HG03280 (cell line): ENCODE measurements around the gene NRCAM.
"Not testable (repeated sequence)": the region's sequence is repeated elsewhere in the genome, so short reads cannot be mapped to it uniquely, and the experiment has no call there.

Source experiments
- ATAC-seq: cut with Tn5 transposase; IDR thresholded peaks from one replicate; pipeline ENCODE4 v1.9.1; 2021; ENCODE audit warnings: mild to moderate bottlenecking, moderate library complexity; ENCODE audit not compliant: unreplicated experiment

NRCAM gene

DNA sequence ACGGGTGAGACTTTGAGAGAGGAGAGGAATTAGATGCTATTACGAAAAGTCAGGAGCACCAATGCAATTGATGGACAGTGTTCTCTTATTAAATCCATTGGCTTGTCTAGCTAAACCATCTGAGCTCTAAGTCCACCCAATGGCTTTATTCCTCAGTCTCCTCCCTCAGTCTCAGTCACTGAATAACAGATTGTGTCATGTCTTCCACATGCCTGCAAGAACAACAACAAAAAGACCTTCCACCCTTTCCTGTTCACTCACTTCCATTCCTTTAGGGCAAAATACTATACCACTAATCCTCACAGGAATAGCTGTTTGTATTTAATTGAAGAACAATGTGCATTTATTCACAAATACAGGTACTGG lies 171.2 kb downstream of the NRCAM start:
- no peak for ATAC-seq

DNA sequence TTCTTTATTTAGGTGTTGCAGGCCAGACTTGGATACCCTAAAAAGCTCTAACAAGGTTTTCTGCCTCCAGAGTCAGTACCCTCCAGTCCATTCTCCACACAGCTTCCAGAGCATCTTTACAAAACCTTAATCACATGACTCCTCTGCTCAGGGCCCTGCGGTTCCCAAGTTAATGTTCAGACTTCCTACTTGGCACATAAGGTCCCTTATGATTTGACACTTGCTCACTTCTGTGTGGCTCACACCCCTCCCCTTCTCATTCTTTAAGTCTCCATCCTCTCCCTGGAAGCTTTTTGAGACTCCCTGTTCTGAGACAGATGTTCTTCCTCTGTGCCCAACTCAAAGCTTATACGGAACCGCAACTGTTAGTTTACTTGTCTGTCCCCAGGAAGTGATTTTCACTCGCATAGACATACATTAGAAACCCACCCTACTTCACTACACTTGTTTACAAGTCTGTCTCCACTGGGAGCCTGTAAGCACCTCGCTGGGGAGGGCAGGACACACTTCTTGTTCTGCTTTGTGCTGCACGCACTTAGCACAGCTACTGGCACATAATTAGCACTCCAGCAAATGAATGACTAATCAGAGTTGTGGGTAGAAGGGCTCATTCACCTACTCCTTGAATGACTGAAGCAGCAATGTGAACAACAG lies 171.8 kb downstream of the NRCAM start:
- no peak for ATAC-seq

DNA sequence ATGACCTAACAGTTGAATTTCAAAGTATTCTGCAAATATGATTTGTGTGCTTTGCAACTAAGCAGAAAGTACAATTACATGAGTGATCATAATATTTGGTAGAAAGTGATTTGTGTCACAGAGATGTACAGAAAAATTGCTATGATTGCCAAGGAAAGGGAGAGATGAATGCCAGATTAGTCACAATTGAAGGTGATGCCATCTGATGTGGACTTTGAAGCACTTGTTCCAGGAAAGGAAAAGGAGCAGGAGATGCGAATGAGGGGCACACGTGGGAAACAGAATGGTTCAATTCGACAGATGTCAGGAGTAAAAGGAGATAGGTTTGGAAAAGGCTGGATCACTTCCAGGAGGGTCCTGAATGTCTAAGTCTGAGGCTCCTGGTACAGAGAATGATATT lies 173.0 kb downstream of the NRCAM start:
- ATAC-seq = no peak

DNA sequence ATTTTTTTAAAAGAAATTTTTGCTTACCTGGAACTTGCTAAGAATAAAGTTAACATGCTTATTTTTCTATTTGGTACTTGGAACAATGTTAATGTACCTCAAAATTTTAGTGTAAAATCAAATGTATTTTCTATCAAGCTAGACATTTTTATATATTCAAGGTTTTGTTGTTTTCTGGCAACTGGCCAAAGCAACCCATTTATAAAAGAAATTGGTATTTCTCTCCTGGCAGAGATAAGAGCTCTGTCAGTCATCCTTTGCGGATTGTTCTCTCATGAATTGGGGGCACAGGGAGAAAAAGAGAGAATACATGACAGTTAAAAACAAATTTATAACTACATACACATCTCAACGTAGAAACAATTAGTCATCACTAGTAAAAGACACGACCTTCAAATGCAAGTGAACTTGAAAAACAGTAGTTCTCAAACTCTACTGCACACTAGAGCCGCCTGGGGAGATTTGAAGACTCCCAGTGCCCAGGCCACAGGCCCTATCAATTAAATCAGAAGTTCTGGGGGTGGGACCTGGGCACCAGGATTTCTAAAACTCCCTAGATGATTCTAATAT lies 173.7 kb downstream of the NRCAM start:
- no peak for ATAC-seq

DNA sequence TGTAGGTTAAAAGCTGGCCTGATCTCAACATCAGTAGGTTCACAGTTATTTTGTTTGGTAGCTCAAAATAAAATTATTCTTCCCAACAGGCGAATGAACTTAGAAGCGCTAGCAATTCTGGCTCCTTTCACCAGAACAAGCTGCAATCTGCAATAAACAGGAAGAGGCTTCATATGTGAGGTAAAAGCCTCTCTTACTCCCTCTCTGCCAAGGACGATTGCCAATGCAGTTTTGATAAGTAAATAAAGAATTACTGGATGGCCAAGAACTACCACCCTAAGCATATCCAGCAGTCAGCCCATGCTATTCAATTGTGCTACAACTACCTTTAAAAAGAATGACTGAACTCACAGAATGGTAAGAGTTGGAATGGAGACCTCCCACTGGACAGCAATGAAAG lies 176.1 kb downstream of the NRCAM start:
- no peak for ATAC-seq

DNA sequence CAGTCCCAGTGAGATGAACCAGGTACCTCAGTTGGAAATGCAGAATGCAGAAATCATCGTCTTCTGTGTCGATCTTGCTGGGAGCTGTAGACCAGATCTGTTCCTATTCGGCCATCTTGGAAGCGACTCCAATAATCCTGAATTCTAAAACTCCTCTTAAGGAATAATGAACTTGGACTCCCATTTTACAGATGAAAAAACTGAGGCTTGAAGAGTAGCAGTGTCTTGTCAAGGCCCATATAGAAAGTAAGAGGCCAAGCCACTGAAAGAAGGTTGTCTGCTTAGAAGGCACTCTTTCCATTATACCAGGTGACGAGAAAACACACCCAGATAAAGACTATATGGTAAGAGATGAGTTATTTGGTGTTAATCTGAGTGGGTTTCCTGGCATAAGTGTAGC lies 177.5 kb downstream of the NRCAM start:
- no peak for ATAC-seq

DNA sequence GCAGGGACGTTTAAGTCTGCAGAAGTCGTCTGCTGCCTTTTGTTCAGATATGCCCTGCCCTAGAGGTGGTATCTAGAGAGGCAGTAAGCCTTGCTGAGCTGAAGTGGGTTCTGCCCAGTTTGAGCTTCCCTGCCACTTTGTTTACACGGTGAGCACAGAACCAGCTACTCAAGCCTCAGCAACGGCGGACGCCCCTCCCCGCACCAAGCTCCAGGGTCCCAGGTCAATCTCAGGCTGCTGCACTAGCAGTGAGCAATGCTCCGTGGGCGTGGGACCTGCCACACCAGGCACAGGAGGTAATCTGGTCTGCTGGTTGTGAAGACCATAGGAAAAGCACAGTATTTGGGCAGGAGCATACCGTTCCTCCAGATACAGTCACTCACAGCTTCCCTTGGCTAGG lies 178.0 kb downstream of the NRCAM start:
- ATAC-seq = no peak

DNA sequence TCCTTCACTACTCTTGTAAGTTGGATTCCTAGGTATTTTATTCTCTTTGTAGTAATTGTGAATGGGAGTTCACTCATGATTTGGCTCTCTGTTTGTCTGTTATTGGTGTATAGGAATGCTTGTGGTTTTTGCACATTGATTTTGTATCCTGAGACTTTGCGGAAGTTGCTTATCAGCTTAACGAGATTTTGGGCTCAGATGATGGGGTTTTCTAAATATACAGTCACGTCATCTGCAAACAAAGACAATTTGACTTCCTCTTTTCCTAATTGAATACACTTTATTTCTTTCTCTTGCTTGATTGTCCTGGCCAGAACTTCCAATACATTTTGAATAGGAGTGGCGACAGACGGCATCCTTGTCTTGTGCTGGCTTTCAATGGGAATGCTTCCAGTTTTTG lies 181.8 kb downstream of the NRCAM start:
- ATAC-seq = not testable (repeated sequence)

DNA sequence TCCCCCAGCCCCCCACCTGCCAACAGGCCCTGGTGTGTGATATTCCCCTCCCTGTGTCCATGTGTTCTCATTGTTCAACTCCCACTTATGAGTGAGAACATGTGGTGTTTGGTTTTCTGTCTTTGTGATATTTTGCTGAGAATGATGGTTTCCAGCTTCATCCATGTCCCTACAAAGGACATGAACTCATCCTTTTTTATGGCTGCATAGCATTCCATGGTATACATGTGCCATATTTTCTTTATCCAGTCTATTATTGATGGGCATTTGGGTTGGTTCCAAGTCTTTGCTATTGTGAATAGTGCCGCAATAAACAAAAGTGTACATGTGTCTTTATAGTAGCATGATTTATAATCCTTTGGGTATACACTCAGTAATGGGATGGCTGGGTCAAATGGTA lies 183.3 kb downstream of the NRCAM start:
- not testable (repeated sequence) for ATAC-seq

DNA sequence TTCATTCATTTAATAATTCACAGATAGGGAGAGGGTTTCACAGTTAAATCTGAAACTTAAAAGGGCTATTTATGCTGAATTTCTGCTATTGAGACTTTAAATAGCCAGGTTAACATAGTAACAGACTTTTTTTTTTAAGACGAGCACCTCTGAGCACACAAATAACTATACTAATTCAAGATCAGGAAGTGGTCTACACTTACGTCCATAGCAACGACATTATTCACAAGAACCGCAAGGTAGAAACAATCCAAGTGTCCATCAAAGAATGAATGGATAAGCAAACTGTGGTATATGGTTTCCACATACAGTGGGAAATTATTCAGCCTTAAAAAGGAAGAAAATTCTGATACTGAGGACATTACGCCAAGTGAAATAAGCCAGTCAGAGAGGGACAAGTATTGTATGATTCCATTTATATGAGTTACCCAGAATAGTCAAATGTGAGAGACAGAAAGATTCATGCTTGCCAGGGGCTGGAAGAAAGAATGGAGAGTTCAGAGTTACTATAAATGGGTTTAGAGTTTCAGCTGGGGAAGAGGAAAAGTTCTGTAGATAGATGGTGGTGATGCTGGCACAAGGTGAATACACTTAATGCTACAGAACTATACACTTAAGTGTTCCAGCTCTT lies 185.7 kb downstream of the NRCAM start:
- ATAC-seq = no peak

DNA sequence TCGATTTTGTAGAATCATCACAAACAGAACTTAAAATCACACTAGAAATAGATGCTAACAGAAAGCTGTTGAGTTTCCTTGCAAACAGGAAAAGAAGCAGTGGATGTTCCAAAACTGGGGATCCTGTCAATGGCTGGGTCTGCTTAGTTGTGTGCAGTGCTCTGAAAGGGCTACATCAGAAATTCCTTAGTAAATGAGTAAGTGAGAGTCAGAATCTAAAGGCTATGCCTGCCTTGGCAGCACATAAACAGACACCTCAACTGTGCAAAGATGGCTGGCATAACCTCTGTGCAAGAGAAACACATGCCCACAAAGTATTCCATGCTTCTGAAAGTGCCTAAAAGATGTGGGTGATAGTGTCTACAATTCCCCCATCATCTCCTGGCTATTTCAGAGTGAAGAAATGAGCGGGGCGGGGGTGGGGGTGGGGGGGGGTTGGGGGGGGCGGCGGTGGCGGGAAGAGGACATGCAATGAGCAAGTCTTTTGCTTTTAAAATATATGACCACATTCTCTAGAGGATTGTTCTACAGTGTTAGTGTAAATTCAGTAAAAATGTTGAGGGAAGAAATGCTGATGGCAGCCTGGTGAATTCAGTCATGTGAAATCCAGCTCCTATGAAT lies 187.9 kb downstream of the NRCAM start:
- ATAC-seq = no peak

DNA sequence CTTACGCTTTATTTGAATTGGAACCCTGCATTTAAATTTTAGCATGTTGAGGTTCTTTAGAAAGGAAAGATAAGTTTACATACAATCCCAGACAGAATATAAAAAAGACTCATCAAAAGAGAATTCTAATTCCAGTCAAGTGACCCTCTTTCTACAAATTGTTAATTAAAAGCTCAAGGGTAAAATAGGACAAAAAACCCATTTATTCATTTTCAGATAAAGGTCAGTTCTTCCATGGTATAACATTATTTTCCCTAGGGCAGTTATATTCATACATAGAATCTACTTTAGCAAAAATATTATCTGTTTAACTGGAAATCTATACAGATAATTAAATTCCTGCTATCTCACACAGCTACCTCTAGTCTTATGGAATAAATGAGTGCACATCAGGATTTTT lies 188.6 kb downstream of the NRCAM start:
- no peak for ATAC-seq

DNA sequence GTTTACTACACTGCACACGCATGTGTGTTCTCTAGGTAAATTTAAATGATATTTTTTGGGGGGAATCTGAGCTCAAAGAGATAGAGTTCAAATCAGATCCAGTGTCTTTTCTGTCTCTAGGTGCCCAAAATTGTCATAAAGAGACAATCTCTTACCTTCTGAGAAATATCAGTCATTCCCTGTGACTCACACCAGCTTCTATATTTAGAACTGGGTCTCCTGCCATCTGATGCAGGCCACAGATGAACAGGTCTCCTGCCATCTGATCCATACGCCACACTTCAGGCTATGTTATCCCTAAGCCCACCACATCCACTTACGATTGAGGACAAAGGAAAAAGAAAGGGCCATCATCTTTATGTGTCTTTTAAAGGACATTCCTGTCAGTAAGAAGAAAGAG lies 189.7 kb downstream of the NRCAM start:
- ATAC-seq = no peak

DNA sequence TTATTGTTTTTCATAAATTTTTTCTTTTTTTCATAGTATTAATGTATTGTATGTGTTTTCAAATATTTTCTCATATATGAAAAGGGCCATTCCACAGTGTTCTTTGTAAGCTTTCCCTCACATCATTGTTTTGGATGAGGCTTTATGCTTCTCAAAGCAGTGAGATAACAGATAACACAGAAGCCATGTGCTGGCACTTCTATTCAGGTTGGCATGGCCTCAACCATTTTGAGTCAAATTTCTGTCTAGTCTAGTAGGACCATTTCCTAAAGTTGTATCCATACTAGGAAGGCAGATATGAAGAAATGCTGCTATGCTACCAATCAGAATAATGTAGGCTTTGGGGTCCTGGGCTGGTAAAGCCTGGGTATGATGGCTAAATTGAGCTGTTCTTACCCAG lies 190.2 kb downstream of the NRCAM start:
- no peak for ATAC-seq

DNA sequence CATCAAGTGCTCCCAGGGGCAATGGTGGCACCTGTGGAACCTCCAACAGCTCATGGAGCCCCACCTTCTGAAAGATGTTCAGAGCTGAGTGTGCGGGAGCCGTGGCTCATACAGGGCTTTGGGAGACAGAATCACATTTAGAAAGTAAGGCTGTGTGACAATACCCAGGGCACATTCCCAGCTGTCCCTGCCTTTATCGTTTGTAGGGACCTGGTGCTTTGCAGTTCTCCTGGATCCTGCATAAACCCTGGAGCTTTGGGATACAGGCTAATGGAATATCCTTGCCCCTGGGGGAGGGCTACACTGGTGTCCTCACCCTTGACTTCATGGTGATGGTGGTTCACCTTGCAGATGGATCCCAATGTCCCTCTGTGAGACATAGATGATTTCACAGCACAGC lies 191.2 kb downstream of the NRCAM start:
- no peak for ATAC-seq

DNA sequence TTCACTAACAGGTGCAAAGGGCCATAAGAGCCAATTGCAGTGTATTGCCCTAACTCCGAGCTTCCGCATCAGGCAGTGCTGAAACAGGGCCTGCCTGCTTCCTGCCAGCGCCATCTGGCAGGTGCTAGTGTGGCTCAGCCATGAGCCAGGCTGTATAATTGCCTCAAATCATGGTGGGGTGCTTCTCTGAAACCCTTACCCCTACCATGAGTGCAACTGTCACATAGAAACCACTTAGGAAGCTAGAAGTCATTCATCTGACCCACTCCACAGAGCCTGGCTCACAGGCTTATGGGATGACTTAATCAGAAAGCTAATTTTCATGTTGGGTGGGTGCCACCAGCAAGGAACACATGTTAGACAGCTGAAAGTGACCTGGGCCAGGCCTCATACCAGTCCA lies 192.8 kb downstream of the NRCAM start:
- no peak for ATAC-seq

DNA sequence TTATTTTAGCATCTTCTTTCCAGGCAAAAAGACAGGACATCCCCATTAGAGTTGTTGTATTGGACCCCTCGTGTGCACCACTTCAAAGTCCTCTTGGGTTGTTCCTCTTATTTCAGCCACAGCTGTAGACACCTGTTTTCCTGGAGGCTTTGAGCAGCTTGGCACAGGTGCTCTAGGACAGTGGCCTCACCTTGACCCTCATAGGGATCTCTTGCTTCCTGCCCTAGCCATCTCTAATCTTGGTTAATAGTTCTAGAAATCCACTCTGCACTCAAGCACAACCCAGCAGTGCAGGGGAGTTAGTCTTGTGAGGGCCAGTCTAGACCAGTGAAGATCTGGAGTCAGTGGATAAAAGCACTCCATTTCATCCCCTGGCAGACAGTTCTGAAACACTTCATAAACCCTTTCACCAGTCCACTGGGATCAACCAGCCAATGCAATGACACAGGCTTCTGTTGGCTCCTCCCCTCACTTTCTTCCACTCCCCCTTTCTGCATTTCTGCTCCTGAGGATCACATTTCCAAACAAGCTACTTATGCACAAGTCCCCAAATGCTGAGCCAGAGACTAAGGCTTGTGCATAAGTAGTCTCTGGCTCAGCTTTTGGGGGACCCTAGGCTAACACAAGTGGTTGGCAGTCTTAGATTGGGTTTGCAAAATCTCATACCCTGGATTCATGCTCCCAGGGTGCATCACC lies 194.5 kb downstream of the NRCAM start:
- no peak for ATAC-seq

DNA sequence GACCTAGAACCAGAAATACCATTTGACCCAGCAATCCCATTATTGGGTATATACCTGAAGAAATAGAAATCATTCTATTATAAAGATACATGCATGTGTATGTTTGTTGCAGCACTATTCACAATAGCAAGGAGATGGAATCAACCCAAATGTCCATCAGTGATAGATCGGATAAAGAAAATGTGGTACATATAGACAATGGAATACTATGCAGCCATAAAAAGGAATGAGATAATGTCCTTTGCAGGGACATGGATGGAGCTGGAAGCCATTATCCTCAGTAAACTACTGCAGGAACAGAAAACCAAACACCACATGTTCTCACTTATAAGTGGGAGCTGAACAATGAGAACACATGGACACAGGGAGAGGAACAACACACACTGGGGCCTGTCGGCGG lies 196.8 kb downstream of the NRCAM start:
- not testable (repeated sequence) for ATAC-seq

DNA sequence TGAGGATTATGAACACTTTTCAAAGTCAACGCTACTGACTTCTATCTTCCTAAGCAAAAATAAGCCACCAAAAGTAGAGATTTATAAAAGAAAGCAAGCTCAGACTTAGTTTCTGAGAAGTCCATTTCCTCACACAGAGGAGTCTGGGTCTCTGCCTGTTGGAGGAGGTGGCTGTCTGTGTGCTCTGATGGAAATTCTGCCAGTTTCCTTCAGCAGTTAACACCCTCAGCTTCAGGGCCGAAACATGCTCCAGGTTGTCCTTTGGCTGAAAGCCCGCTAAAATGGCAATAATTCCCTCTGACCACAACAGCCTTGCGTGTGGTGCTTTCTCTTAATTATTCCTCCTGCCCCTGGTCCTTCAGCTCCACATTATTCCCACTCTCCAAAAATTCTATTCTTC lies 198.3 kb downstream of the NRCAM start:
- no peak for ATAC-seq

DNA sequence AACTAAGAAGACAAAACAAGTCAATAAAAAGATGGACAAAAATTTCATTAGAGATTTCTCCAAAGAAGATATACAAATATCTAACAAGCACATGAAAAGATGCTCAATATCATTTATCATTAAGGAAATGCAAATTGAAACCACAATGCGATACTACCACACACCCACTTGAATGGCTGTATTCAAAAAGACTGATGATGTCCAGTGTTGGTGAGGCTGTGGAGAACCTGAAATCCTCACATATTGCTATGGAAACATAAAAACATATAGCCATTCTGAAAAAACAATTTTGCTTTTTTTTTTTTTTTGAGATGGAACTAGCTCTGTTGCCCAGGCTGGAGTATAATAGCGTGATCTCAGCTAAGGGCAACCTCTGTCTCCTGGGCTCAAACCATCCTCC lies 202.0 kb downstream of the NRCAM start:
- no peak for ATAC-seq

DNA sequence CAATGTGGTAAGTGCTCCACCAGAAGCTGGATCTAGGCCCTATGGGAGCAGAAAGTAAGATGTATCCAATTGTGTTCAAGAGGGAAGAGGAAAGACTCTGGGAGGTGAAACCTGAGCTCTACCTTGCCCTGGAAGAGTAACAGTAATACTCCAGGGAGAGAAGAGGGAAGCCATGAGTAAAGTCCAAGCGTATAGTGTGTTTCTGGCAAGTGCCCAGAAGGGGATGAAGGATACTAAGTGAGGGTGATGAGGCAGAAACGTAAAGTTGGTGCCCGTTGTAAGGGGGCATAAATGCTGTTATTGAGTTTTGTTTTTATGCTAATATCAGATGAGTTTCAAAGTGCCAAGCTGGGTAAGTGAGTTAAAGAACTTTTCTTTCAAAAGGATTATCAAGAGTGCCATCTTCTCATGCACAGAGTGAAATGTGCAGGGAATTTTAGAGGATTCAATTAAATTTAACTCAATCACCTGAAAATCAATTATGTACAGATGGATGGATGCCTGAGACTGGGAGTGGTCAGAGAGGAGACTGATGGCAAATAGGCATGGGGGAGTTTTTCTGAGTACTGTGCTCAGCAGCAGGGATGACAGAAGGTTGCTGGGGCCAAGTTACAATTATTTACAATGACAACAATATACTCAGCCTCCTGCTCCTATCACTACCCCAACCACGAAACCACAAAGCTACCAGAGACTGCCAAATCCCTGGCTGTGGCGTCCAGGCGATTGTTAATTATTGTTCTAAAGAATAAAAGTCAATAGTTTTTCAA lies 202.8 kb downstream of the NRCAM start:
- no peak for ATAC-seq
